ENCODE data around the gene VCPKMT. TPM values are rescaled to one million over a fixed set of nuclear protein-coding genes. Genes with fewer than 3 reads are reported as not detected.

Gene VCPKMT
- polyA plus RNA-seq, 5 donors: 14.0 to 20.3 (median 17.9) TPM

DNA sequence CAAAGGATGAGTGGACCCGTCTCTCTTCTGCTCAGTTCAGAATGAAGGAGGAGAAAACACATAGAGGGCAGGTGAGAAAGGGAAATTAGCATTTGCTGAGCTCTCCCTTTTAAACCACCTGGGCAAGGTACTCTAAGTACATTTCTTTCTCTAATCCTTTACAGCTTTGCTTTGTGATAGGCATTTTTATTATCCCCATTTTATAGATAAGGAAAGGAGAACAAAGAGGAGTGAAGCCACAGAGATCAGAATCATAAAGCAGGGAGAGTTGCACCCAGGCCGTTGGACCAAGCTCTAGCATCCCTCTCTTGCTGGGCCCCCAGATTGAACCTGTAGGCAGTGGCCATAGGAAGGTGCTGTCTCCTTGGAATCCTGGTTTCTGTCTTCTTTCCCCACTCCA, 47.0 kb downstream of the VCPKMT start:
- no peak for DNase-seq

DNA sequence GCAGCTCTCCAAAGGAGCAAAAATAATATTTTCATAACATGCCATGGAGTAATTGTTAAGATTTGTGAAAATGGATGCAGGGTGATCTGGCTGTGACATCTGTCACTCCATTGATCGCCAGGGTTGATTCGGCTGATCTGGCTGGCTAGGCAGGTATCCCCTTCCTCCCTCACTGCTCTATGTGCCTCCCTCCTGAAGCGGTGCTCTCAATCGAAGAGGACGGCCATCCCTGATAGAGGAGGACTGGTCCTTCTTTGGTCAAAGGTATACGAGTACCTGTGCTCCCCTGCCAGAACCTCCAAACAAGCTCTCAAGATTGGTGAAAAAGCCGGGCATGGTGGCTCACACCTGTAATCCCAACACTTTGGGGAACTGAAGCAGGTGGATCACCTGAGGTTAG, 47.9 kb downstream of the VCPKMT start:
- no peak for DNase-seq

DNA sequence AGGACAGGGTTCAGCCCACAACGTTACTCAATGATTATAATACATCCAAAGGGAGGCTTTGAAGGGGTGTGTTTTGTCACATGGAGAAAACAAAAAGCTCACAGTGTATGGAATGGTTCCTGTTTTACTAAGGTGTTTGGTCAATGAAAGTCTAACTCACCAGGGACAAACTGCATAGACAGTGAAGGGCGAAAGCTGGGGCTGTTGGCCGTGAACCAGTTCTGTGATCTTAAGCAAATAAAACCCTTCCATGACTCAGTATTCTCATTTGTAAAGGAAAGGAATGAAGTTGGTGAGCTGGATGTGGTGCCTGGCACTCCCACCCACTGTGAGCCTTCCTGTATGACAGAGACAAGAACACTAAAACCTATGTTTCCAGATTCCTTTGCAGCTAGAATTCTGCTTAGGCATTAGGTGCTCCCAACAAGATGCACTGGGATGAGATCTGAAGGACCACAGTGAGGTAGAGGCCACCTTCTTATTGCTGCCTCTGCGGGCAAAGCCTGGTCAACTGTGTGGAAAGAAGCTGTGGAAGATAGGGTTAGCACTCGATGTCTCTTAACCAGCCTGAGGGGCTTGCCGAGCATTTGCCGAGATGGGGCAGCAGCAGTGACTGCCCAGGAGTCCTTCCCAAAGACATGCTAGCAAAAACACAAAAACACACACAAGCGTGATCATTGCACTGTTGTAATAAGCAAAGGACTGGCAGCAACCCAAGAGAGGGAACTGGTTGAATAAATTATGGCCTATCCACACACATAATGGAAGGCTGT, 48.5 kb downstream of the VCPKMT start:
- DNase-seq: no peak

DNA sequence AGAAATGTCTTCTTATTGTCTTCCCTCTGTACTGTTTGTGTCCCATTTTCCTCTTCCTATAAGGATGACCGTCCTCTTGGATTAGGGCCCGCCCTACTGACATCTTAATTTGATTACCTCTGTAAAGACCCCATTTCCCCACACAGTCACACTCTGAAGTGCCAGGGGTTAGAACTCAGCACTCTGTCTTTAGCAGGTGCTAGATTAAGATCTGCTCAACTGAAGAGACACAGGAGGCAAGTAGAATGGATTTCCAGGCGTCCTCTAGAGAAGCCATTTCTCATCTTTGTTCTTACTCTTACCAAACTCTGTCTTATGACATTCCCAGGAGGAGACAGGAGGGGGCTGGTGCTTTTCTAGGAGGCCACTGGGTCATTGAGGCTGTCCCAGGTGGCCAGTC, 50.8 kb downstream of the VCPKMT start:
- DNase-seq: no peak

DNA sequence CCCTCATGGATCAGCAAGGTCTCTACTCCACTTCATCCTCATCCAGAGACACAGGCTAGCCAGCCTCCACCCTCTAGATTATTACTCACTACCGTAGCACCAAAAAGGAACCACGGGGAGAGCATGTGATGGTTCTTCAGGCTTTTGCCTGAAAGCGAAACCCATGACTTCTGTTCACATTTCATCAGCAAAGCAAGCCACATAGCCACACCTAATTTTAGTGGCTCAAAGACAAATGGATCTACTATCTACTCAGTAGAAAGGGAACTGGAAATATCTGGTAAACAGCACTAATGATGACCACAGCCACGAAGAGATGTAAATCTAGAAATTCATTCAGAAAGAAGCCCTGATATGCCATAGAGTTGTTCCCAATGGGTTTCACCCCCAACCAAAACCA, 51.4 kb downstream of the VCPKMT start:
- no peak for DNase-seq

DNA sequence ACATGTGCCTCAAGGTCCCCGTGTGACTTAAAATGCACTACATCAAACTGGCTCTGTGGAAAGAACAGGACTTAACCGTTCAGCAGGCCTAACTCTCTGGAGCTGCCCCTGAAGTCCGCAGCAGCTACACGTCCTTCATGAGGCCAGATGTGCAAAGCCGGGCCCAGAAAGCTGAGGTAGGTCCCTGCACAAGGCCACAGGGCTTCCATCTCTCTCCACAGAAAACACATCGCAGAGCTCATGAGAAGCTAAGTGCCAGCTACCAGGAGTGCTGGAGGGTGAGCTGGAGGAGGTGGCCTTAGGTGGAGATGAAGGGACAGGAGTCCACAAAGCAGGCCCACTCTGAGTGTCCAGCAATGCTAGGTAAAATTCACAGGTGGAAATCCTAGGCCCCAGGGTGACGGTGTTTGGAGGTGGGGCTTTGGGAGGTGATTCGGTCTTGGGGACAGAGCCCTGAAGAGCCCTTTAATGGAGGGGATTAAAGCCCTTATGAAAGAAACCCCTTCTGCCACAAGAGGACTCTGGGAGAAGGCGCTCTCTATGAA, 52.4 kb downstream of the VCPKMT start:
- no peak for DNase-seq

DNA sequence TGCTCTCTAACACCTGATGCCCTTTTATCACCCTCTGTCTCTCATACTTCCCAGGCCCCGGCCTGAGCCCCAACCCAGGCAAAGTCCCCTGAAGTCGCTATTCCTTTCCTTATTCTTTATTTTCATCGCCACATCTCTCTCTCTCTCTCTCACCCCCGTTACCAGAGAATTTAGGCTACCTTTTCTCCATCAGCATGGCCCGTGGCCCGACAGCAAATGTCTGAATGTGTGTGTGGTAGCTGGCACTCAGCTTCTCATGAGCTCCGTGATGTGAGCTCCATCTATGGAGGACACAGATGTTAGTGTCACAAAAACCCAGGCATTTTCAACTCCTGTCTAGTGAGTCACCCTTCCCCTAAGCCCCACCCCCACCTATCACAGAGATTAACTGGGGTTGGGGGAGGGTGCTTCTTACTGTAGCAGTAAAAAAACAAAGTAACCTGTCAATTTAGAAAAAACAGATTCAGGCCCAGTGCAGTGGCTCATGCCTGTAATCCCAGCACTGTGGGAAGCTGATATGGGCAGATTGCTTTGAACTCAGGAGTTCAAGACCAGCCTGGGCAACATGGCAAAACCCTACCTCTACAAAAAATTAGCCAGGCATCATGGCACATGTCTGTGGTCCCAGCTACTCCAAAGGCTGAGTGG, 53.8 kb downstream of the VCPKMT start:
- no peak for DNase-seq

DNA sequence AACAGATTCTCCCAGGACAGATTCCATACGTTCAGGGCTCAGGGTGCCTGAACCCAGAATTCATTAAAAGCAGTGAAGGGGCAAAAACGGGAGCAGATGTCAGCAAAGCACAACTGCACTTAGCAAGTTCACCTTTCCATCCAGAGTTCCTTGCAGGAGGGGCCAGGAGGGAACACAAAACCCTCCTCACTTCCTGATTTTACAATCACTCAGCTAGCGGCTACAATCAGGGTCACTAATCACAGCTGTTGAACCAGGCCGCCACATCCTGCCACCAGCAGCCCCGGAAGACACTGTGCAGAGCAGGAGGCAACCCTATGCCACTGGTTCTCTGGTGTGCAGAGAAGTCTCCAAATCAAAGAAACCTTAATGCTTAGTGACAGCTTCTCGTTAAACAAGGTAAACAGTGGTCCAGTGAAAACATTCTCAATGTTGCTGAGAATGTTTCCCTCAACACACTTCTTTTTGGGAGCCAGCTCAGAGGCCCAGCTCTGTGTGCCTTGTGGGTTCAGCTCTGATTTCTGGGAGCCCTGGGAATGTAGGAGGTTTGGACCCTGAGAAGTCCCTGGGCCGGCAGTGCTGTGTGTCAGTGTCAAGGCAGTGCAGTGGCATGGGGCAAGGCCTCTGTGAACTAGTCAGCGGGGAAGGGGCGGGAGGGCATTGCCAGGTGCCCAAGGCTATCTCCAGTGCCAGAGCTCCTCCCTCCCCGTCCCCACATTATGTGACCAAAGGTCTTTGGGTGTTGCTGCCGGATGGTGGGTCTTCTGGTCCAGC, 54.5 kb downstream of the VCPKMT start:
- no peak for DNase-seq

DNA sequence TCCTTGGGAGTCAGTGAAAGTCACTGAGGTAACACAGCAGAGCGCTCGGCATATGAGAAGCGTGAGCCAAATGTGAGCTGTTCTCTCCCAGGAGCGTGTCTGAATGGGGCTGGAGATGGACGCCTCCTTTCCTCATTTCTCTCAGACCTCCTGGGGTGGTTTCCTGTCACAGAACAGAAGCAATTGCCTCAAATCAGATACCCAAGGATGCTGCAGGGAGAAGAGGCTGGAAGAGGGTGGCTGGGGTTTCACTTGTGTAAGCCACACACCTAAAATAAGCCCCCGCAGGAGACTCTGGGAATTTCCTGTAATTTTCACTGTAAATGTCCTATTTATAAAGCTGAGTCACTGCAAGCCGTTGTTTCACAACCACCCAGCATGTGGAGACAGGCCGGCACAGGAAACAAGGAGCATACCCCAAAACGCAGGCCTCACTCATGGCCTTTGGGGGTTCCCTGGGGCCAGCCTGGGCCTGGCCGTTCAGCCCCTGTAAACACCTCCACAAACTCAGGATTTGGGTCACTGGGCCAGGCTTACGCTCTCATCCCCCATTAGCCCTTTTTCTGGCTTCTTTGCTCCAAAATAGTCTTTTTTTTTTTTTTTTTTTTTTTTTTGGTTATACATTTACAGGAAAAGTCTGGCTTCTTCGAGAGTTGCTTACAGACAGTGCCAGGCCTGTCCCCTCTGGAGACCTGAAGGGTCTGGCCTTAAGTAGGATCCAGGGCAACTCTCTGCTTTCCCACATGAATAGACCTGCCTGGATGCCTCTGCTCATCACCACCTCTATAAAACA, 55.3 kb downstream of the VCPKMT start:
- peak; percentile 31 to 36 for DNase-seq

DNA sequence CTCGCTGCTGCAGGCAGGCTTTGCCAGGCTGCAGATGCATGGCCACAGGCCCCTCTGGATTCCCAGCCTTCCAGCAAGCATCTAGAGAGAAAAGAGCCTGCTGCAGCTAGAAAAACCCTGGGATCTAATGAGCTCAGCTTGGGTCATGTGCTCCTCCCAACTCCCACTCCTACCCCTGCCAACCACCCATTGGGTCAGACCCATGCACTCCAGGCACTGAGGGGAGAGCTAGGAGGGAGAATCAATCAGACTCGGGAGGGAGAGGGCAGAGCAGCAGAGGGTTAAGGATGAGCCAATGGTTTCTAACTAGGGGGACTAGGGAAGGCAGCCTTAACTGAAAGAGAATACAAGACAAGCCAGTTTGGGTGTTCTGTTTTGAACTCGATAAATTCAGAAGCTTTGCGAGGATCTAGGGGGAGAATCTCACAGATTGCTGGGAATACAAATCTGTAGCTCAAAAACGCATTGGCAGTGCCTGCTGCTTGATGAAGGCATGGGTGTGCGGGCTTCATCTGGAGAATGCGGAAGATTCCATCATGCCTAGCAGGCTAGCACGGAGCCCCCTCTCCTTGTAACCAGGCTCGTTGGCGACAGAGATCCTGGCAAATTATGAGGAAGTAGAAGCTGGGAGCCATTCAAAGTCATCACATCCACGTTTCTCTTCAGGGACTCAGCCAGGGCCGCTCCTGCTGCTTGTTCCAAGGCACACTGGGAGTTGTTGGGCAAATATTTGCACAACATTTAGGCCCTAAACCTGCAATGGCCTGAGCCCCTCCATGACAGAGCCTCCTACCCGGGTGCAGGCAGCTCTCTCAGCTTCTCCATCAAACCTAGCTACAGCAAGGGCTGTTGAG, 56.4 kb downstream of the VCPKMT start:
- no peak for DNase-seq

Other genes with a start within 250 kb of the VCPKMT start
- 10 to 100 TPM; 48.0 to 61.5 (median 51.5) TPM for gene ARF6, start 223.5 kb downstream of the VCPKMT start, polyA plus RNA-seq (ENCODE audit: insufficient read depth in 1 of 5, insufficient read length in 5 of 5, low replicate concordance in 1 of 5)
- 10 to 100 TPM; 26.7 to 42.3 (median 36.7) TPM for gene SOS2, start 115.0 kb upstream of the VCPKMT start, polyA plus RNA-seq (ENCODE audit: insufficient read depth in 1 of 5, insufficient read length in 5 of 5, low replicate concordance in 1 of 5)
- gene L2HGDH, start 195.7 kb upstream of the VCPKMT start, polyA plus RNA-seq (ENCODE audit: insufficient read depth in 1 of 5, insufficient read length in 5 of 5, low replicate concordance in 1 of 5): 1 to 10 TPM; 4.2 to 7.0 (median 5.8) TPM
- 10 to 100 TPM; 18.0 to 27.3 (median 23.7) TPM for gene DMAC2L, start 195.8 kb upstream of the VCPKMT start, polyA plus RNA-seq (ENCODE audit: insufficient read depth in 1 of 5, insufficient read length in 5 of 5, low replicate concordance in 1 of 5)

Measured in right lung (tissue), 5 donors.